Neuron (in vitro differentiated cells): ENCODE results near the gene TMEM127.
A peak's percentile ranks its signal among the peaks of the same experiment; 100 is the strongest.
"Not testable (repeated sequence)": the region's sequence is repeated elsewhere in the genome, so short reads cannot be mapped to it uniquely, and the experiment has no call there.

Source experiments
- H2AFZ ChIP-seq: one replicate; pipeline ENCODE4 v1.6.1; 2013; ENCODE audit warnings: low read depth, mild to moderate bottlenecking, inconsistent platforms, low read length, moderate library complexity
- H3K27me3 ChIP-seq: one replicate; pipeline ENCODE4 v1.6.1; 2013; ENCODE audit warnings: low read length; ENCODE audit not compliant: insufficient read depth
- H3K36me3 ChIP-seq: one replicate; pipeline ENCODE4 v1.6.1; 2013; ENCODE audit warnings: low read length; ENCODE audit not compliant: insufficient read depth
- H3K4me1 ChIP-seq: one replicate; pipeline ENCODE4 v1.6.1; 2013; ENCODE audit warnings: low read length; ENCODE audit not compliant: insufficient read depth
- H3K4me3 ChIP-seq: 2 replicates; pipeline ENCODE4 v1.5.1; 2013; ENCODE audit warnings: mild to moderate bottlenecking, low read length, moderate library complexity
- H3K9me3 ChIP-seq: one replicate; pipeline ENCODE4 v1.6.1; 2013; ENCODE audit warnings: low read length

Gene TMEM127

DNA sequence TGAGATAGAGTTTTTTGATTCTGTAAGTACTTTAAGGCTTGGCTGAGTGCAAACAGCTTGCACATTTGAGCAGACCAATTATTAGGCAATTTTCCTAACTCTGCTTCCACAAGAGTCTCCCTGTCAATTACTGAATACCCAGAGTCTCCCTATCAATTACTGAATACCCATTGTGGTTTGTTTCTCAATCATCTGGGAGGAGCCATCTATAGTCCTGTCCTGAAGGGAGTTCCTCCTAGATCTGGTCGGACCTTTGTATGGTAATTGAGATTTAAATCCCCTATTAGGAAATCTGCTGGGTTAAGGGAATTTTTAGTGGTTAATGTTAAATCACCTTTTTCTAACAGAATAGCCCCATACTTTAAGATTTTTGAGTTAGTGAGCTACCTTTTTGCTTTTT is 44.7 kb downstream of the TMEM127 start:
- not testable (repeated sequence) for H3K4me1 ChIP-seq, H2AFZ ChIP-seq, H3K27me3 ChIP-seq, H3K4me3 ChIP-seq, H3K9me3 ChIP-seq, H3K36me3 ChIP-seq

DNA sequence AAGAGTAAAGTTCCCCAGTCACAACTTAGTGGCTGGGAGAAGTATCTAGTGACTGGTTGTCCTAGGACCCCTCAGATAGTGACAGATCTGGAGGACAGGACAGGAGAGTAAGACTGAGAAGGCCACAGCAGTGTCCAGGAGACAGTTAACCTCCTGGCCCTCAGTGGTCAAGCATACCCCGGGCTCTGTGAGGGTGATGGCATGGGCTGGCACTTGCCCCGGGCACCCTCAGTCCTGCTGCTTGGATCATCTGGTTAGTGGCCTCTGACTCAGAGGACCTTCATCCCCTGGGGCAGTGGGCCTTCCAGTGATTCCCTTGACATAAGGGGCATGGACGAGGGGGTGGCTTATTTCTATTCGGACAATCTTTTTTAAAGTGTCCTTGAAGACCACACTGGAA is 45.8 kb downstream of the TMEM127 start:
- not testable (repeated sequence) for H3K27me3 ChIP-seq, H3K4me1 ChIP-seq, H3K36me3 ChIP-seq, H3K9me3 ChIP-seq, H3K4me3 ChIP-seq, H2AFZ ChIP-seq

DNA sequence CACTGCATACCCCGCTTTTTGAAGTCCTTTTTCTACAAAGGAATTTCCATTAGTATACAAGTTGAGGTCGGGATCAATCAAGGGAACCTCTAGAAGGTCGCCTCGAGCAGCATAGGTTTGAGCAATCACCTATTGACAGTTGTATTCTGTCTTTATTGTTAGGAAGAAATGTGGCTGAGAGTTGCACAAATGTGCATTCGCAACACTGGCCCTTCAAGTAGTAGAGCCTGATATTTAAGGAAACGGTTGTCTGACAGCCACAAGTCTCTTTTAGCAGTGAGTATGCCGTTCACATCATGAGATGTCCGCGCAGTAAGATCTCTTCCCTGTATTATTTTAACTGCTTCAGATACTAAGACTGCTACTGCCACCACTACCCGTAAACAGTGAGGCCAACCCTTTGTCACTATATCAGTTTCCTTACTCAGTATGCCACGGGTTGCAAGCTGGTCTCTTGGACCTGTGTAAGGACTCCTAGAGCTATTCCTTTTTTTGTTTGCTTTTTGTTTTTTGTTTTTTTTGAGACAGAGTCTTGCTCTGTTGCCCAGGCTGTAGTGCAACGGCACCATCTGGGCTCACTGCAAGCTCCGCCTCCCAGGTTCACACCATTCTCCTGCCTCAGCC is 47.2 kb downstream of the TMEM127 start:
- Histone ChIP-seq H3K9me3 (peaks cover 1% of the 10 kb centered on the region), H3K36me3 (no peaks in the 10 kb centered on the region), H3K4me1 (no peaks in the 10 kb centered on the region)

DNA sequence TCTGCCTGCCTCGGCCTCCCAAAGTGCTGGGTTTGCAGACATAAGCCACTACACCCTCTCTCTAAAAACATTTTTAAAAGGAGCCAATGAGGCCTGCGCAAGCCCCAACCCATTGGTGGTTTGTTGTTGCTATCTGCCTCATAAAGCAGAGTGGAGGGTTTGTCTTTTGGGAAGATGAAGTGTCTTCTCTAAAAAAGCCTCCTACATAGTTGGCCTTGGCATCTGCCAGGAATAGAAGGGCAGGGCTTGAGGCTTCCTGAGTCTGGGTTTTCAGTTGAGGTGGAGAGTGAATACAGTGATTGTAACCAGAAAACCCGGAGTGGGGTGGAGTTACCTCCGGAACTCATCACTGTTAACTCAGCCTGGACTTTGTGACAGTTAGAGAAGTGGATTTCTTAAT is 51.2 kb downstream of the TMEM127 start:
- H3K36me3 ChIP-seq: no peaks in the 10 kb centered on the region
- no peak overlapping the region for H3K4me3 ChIP-seq
- H2AFZ ChIP-seq: no peak overlapping the region
- peaks cover 4% of the 10 kb centered on the region for H3K4me1 ChIP-seq
- H3K9me3 ChIP-seq: peaks cover 1% of the 10 kb centered on the region
- H3K27me3 ChIP-seq: no peaks in the 10 kb centered on the region

More for the DNA sequence above, 47.2 kb downstream of the TMEM127 start:
- H3K27me3 ChIP-seq: no peaks in the 10 kb centered on the region
- H3K4me3 ChIP-seq: no peak overlapping the region
- no peak overlapping the region for H2AFZ ChIP-seq

DNA sequence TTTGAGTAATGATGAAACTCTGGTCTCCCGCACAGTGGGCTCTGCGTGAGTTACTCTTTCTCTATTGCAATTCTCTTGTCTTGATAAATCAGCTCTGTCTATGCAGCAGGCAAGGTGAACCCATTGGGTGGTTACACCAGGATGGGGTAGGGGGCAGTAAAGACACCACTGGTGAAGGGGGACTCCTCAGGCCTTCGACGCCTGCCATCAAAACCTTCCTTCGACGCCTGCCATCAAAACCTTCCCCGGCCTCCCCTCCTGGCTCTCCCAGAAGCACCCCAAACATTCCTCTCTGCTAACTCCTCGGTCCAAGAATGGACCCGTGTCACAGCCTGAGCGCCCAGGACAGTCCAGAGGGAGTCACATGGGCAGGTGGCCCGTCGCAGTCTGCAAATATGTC is 52.4 kb downstream of the TMEM127 start:
- Histone ChIP-seq H2AFZ (no peak overlapping the region), H3K4me1 (peaks cover 7% of the 10 kb centered on the region), H3K4me3 (no peak overlapping the region), H3K36me3 (no peaks in the 10 kb centered on the region), H3K27me3 (no peaks in the 10 kb centered on the region), H3K9me3 (peaks cover 1% of the 10 kb centered on the region)

DNA sequence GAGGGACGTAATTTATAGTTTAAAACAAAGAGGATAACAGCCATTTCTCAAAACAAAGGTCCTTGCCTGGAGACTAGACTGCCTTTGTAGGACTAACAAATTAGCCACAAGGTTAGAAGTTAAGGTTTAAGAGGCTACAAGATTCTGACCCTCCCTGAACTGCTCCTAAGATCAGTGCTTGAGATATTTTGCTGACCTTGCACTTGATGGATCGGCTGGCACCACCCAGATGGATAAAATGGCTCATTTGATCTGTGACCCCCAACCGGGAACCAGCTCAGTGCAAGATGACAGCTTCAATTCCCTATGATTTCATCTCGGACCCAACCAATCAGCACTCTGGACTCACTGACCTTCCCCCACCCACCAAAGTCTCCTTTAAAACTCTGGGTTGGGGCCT is 53.5 kb downstream of the TMEM127 start:
- peaks cover 12% of the 10 kb centered on the region for H3K4me1 ChIP-seq
- H3K27me3 ChIP-seq: no peaks in the 10 kb centered on the region
- H2AFZ ChIP-seq: no peak overlapping the region

DNA sequence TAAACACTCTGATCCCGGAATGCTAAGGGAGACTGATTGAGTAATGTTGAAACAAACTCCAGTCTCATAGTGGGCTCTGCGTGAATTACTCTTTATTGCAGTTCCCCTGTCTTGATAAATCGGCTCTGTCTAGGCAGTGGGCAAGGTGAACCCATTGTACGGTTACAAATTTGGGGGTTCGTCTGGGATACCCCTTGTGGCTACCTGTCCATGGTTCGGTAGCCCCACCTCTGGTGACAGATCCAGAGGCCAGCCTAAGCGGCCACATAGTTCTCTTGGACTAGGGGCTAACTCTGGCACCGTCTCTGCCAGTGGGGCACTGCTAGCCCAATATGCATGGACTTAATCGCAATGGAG is 56.1 kb downstream of the TMEM127 start:
- Histone ChIP-seq H3K36me3 (peaks cover 3% of the 10 kb centered on the region), H3K4me3 (peak overlapping the region; percentile 98), H2AFZ (no peak overlapping the region), H3K27me3 (no peaks in the 10 kb centered on the region), H3K9me3 (no peaks in the 10 kb centered on the region), H3K4me1 (peaks cover 31% of the 10 kb centered on the region)

More for the DNA sequence above, 53.5 kb downstream of the TMEM127 start:
- Histone ChIP-seq H3K36me3 (no peaks in the 10 kb centered on the region), H3K4me3 (no peak overlapping the region), H3K9me3 (no peaks in the 10 kb centered on the region)

DNA sequence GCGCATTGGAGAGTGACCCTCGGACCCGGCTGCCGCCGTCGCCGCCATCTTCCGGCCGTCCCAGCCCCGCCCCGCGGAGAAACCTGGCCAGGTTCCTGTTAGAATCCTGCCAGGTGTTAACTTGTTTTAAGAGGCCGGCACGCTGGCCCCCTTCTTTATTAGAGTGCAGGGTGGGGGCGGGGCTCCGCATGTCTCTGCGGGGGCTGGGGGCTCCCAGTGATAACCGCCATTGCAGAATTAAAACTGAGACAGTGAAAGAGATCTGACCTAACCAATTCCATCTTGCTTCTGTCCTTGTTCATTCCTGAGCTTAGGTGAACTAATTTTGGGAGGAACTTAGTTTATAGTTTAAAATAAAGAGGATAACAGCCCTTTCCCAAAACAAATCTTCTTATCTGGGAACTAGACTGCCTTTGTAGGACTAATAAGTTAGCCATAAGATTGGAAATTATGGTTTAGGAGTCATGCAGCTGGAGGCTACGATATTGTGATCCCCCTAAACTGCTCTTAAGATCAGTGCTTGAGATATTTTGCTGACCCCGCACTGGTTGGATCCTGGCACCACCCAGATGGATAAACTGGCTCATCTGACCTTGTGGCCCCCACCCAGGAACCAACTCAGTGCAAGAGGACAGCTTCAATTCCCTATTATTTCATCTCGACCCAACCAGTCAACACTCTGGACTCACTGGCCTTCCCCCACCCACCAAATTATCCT is 56.6 kb downstream of the TMEM127 start:
- no peaks in the 10 kb centered on the region for H3K27me3 ChIP-seq
- H3K4me1 ChIP-seq: peaks cover 31% of the 10 kb centered on the region
- no peaks in the 10 kb centered on the region for H3K9me3 ChIP-seq
- H2AFZ ChIP-seq: peak overlapping the region; percentile 91
- peaks cover 3% of the 10 kb centered on the region for H3K36me3 ChIP-seq
- peak overlapping the region; percentile 98 for H3K4me3 ChIP-seq

DNA sequence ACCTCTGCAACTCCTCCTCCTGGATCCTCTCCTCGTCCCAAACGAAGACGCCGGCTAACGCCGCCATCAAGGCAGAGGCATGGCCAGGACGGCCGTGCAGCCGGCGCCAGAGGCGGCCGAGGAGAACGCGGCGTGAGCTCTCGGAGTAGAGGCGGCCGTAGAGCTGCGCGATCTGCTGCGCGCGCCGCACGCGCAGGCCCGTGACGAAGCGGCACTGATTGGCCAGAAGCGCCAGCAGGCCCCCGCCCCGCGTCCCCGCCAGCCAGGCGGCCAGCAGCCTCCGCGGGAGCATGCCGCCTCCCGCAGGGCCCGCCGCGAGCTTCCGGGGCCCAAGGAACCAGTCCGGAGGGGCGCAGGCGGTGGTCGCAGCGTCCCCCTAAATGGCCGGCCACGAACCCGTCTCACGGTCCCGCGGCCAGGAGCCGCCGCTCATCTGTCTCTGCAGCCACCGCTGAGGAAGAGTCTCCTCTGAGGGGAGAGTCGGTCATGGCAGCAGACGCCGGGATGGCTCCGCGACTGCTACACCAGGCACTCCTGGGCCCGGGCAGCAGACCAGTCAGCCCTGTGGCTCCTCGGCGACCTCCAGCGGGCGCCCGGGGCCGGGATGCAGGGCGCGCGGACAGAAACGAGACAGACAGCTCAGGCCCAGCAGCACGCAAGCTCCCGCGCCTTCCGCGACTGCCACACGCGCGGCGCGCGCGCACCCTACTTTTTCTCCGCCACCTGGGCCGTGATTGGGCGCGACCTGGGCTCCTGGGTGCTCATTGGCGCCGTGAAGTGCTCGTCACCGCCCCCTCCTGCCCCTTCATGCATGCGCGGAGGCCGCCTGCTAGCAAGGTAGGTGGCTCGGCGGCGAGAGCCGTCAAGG is 57.4 kb downstream of the TMEM127 start, which contains the start of gene STARD7:
STARD7 (minus strand) TSS at position 685 of the 868 bp plus-strand sequence; CDS start at position 292, 393 bp downstream.
- Histone ChIP-seq H3K36me3 (peaks cover 3% of the 10 kb centered on the region), H2AFZ (peak within 1 kb of the TSS; percentile 91), H3K4me3 (peak within 1 kb of the TSS; percentile 98), H3K9me3 (no peaks in the 10 kb centered on the region), H3K27me3 (no peaks in the 10 kb centered on the region), H3K4me1 (peaks cover 31% of the 10 kb centered on the region)

DNA sequence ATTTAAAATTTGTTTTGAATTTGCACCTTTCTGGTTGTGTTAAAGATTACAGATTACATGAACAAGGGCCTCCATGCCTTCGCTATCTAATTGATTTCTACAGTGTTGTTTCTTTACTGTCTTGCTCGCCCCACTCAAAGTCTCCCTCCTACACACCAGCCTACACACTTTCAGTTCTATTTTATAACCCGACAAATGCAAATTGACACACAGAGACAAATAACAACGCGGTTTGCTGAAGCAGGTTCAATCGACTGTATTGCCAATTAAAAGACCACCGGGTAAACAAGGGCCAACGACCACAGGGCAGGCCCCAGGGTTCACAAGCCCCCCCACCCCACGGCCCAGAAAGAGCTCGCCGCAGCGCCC is 58.0 kb downstream of the TMEM127 start:
- peaks cover 31% of the 10 kb centered on the region for H3K4me1 ChIP-seq
- no peaks in the 10 kb centered on the region for H3K27me3 ChIP-seq
- H3K4me3 ChIP-seq: peak overlapping the region; percentile 98
- peak overlapping the region; percentile 62 for H2AFZ ChIP-seq
- peaks cover 3% of the 10 kb centered on the region for H3K36me3 ChIP-seq
- H3K9me3 ChIP-seq: no peaks in the 10 kb centered on the region

DNA sequence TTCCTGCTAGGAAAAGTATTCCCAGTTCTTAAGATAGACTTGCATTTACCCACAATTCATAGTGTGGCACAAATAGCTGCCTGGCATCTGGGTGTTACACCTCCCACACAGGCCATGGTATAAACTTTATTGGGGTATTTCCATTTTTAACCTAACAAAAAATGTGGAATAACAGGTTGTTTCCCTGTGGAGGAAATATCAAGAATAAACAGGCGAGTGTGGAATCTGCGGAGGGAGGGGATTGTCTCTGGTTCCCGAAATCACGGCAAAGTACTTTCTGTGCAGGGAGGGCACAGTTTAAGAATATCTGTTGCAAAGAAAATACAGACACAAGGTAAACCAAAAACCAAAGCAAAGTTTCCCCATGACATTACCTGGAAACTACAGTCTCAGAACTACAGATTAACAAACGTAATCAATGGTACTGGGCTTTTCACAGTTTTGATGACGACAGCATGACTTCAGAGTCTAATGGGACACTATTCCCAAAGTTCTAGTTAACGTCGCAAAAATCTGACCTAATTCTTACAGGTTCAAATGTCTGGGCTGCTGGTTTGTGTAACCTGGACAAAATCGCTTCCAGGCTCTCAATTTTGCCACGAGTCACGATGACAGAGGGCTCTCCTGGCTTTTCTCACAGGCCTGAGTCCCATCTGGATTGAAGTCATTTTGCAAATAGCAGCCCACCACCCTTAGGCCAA is 58.6 kb downstream of the TMEM127 start:
- no peaks in the 10 kb centered on the region for H3K27me3 ChIP-seq
- H3K4me3 ChIP-seq: peak overlapping the region; percentile 98
- peak overlapping the region; percentile 62 for H2AFZ ChIP-seq
- no peaks in the 10 kb centered on the region for H3K9me3 ChIP-seq
- peaks cover 31% of the 10 kb centered on the region for H3K4me1 ChIP-seq
- H3K36me3 ChIP-seq: peaks cover 3% of the 10 kb centered on the region

DNA sequence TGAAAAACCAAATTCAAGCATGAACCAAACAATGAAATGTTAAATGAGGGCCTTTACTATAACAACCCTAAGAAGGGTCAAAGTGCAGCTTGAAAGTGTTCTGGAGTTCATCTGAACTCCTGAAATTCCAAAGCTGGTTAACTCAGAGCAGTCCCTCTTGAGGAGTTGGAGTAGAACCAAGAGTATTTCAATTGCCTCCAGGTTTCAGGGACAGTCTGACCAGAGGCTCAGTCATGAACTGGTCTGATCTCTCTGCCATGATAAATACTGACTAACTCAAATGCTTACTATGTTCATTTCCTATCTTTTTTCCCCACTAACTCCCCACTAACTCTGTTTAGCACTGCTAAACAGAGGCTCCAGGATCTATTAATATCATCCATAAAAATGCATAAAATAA is 59.9 kb downstream of the TMEM127 start:
- no peak overlapping the region for H3K4me3 ChIP-seq
- peaks cover 3% of the 10 kb centered on the region for H3K36me3 ChIP-seq
- no peaks in the 10 kb centered on the region for H3K27me3 ChIP-seq
- H3K9me3 ChIP-seq: no peaks in the 10 kb centered on the region
- peaks cover 31% of the 10 kb centered on the region for H3K4me1 ChIP-seq
- H2AFZ ChIP-seq: no peak overlapping the region
